ENCODE measurements around the gene SHISAL2B. TPM values are rescaled to one million over a fixed set of nuclear protein-coding genes. Genes with fewer than 3 reads are reported as not detected.

Gene SHISAL2B
- not detected for polyA plus RNA-seq (2013, experiment 1 of 2)
- polyA plus RNA-seq (2013, experiment 2 of 2): not detected

DNA sequence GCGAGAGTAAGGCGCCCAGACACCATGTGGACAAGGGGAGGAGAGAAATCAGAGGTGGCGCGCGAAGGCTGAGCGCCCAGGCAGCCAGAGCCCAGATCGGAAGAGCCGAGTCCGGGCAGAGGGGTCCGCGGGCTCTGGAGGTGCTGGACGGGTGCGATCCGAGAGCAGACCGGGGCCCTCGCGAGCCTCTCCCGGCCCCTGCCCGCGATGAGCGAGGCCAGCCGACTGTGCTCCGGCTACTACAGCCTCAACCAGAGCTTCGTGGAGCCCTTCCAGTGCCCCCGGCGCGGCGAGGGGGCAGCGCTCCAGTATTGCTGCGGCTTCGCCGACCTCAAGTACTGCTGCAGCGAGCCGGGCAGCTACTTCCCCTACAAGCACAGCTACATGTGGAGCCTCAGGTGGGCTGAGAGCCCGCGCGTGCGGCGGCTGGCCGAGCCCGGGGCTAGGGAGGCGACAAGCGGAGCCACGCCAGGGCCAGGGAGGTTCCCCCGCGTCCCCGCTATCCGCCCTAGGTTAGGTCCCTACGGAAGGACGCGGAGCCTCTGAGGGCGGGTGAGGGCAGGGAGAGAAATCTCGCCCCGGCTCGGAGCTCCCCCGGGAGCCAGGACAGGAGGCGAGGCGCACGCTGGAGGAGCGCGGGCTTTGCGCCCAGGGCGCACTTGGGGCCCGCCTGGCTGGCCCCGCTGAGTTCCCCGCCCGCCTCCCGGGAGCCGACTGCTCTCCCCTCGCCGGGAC, at the start of gene SHISAL2B:
SHISAL2B (plus strand) TSS at position 87 of the 735 bp plus-strand sequence; CDS start at position 208, 121 bp downstream.
- DNase-seq: peak; percentile 30

DNA sequence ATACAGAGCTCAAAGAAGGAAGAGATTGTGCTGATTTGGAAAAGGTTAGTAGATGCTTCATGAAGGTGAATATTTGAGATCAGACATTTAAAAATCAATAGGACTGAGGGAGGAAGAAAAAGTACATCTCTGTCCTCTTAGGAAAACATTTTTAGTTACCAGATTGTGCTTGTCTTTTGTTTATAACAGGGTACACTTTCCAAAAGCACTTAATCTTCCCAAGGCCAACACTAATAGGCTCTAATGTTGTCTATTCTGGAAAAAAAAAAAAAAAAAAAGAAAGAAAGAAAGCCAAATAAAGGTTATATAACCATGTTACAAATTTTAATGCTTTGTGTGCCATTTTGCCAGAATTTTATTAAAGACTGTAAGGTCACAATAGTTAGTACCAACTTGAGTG, 45.5 kb upstream of the SHISAL2B start:
- Histone ChIP-seq H3K27ac (ENCODE audit: low read length, poor library complexity, severe bottlenecking) (no peak overlapping the region), H2AK5ac (ENCODE audit: low read length, severe bottlenecking) (no peak overlapping the region), H3K14ac (ENCODE audit: low read length in 2 of 2) (no peak overlapping the region), H3K23ac (ENCODE audit: low read length in 2 of 2) (no peak overlapping the region), H4K91ac (ENCODE audit: low read length) (no peak overlapping the region), H3K36me3 (ENCODE audit: control insufficient read depth in 1 of 2, insufficient read depth in 2 of 2, low read depth in 1 of 2, low read length in 2 of 2) (no peaks in the 10 kb centered on the region), H3K4me3 (ENCODE audit: insufficient read depth in 1 of 2, low read depth in 1 of 2, low read length in 2 of 2) (no peak overlapping the region), H3K4me2 (ENCODE audit: low read length, poor library complexity, severe bottlenecking) (no peak overlapping the region), H3K4ac (ENCODE audit: low read depth in 1 of 2, low read length in 2 of 2) (no peak overlapping the region), H2BK120ac (ENCODE audit: low read depth, low read length) (no peak overlapping the region), H2AFZ (ENCODE audit: low read depth, low read length) (no peak overlapping the region), H3K9ac (ENCODE audit: low read length) (no peak overlapping the region), H4K8ac (ENCODE audit: low read length) (no peak overlapping the region), H3K79me1 (replicated peaks; ENCODE audit: low read length, poor library complexity, severe bottlenecking) (no peaks in the 10 kb centered on the region), H3K27me3 (ENCODE audit: control insufficient read depth in 1 of 2, insufficient read depth in 1 of 2, low read length in 2 of 2) (no peaks in the 10 kb centered on the region), H3K4me1 (ENCODE audit: control insufficient read depth, insufficient read depth, low read depth, low read length) (no peaks in the 10 kb centered on the region), H3K9me3 (ENCODE audit: control insufficient read depth, low read length) (no peaks in the 10 kb centered on the region), H2BK15ac (ENCODE audit: low read depth, poor library complexity, severe bottlenecking) (no peak overlapping the region), H2BK12ac (ENCODE audit: low read length in 2 of 2) (no peak overlapping the region), H2BK5ac (ENCODE audit: low read depth, low read length, poor library complexity, severe bottlenecking) (no peak overlapping the region), H3K18ac (ENCODE audit: low read depth in 1 of 2, low read length in 2 of 2) (no peak overlapping the region)
- DNase-seq: no peak

More for the DNA sequence above, at the start of gene SHISAL2B:
- Histone ChIP-seq H3K9me3 (ENCODE audit: control insufficient read depth, low read length) (no peaks in the 10 kb centered on the region), H3K9ac (ENCODE audit: low read length) (no peak within 1 kb of the TSS), H2BK5ac (ENCODE audit: low read depth, low read length, poor library complexity, severe bottlenecking) (no peak within 1 kb of the TSS), H3K4me1 (ENCODE audit: control insufficient read depth, insufficient read depth, low read depth, low read length) (peaks cover 11% of the 10 kb centered on the region), H4K8ac (ENCODE audit: low read length) (no peak within 1 kb of the TSS), H3K14ac (ENCODE audit: low read length in 2 of 2) (no peak within 1 kb of the TSS), H3K4ac (ENCODE audit: low read depth in 1 of 2, low read length in 2 of 2) (no peak within 1 kb of the TSS), H3K27ac (ENCODE audit: low read length, poor library complexity, severe bottlenecking) (no peak within 1 kb of the TSS), H2BK120ac (ENCODE audit: low read depth, low read length) (no peak within 1 kb of the TSS), H3K4me2 (ENCODE audit: low read length, poor library complexity, severe bottlenecking) (peak within 1 kb of the TSS; percentile 97), H3K36me3 (ENCODE audit: control insufficient read depth in 1 of 2, insufficient read depth in 2 of 2, low read depth in 1 of 2, low read length in 2 of 2) (no peaks in the 10 kb centered on the region), H4K91ac (ENCODE audit: low read length) (no peak within 1 kb of the TSS), H3K18ac (ENCODE audit: low read depth in 1 of 2, low read length in 2 of 2) (no peak within 1 kb of the TSS), H3K79me1 (replicated peaks; ENCODE audit: low read length, poor library complexity, severe bottlenecking) (no peaks in the 10 kb centered on the region), H3K4me3 (ENCODE audit: insufficient read depth in 1 of 2, low read depth in 1 of 2, low read length in 2 of 2) (peak within 1 kb of the TSS; percentile 47 to 66), H2BK15ac (ENCODE audit: low read depth, poor library complexity, severe bottlenecking) (no peak within 1 kb of the TSS), H2BK12ac (ENCODE audit: low read length in 2 of 2) (no peak within 1 kb of the TSS), H3K27me3 (ENCODE audit: control insufficient read depth in 1 of 2, insufficient read depth in 1 of 2, low read length in 2 of 2) (peaks cover 55 to 68% of the 10 kb centered on the region in 2 experiments), H2AFZ (ENCODE audit: low read depth, low read length) (no peak within 1 kb of the TSS), H2AK5ac (ENCODE audit: low read length, severe bottlenecking) (no peak within 1 kb of the TSS), H3K23ac (ENCODE audit: low read length in 2 of 2) (no peak within 1 kb of the TSS)
- under 1% methylated on average over 68 of the region's 71 CpGs for WGBS

DNA sequence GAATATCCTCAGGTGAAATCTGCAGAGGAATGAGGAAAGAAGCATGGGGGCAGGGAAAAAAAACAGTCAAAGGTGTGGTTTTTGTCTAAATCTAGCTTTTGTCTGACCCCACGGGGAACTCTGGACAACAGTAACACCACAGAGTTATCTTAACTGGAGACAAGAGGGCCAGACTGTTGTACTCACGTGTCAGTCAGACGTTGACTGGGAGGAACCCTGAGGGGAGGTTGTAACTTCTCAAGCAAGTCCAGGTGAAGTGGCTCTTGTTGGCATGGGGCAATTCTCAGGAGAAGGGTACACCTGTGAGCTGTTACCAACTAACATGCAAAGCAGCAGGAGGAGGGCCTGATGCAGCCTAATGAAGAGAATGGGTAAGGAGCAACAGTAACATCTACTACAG, 44.1 kb upstream of the SHISAL2B start:
- no peaks in the 10 kb centered on the region for H3K79me1 ChIP-seq (replicated peaks; ENCODE audit: low read length, poor library complexity, severe bottlenecking)
- 82% methylated on average over 3 of the region's 3 CpGs for WGBS
- no peaks in the 10 kb centered on the region for H3K36me3 ChIP-seq (ENCODE audit: control insufficient read depth in 1 of 2, insufficient read depth in 2 of 2, low read depth in 1 of 2, low read length in 2 of 2)
- H2BK120ac ChIP-seq (ENCODE audit: low read depth, low read length): no peak overlapping the region
- no peak overlapping the region for H2BK12ac ChIP-seq (ENCODE audit: low read length in 2 of 2)
- H3K4ac ChIP-seq (ENCODE audit: low read depth in 1 of 2, low read length in 2 of 2): no peak overlapping the region
- H4K8ac ChIP-seq (ENCODE audit: low read length): no peak overlapping the region
- H2AK5ac ChIP-seq (ENCODE audit: low read length, severe bottlenecking): no peak overlapping the region
- H3K27ac ChIP-seq (ENCODE audit: low read length, poor library complexity, severe bottlenecking): no peak overlapping the region
- H3K18ac ChIP-seq (ENCODE audit: low read depth in 1 of 2, low read length in 2 of 2): no peak overlapping the region
- no peaks in the 10 kb centered on the region for H3K27me3 ChIP-seq (ENCODE audit: control insufficient read depth in 1 of 2, insufficient read depth in 1 of 2, low read length in 2 of 2)
- no peaks in the 10 kb centered on the region for H3K9me3 ChIP-seq (ENCODE audit: control insufficient read depth, low read length)
- H2BK5ac ChIP-seq (ENCODE audit: low read depth, low read length, poor library complexity, severe bottlenecking): no peak overlapping the region
- H3K9ac ChIP-seq (ENCODE audit: low read length): no peak overlapping the region
- H2BK15ac ChIP-seq (ENCODE audit: low read depth, poor library complexity, severe bottlenecking): no peak overlapping the region
- no peak overlapping the region for H3K23ac ChIP-seq (ENCODE audit: low read length in 2 of 2)
- H3K4me2 ChIP-seq (ENCODE audit: low read length, poor library complexity, severe bottlenecking): no peak overlapping the region
- no peaks in the 10 kb centered on the region for H3K4me1 ChIP-seq (ENCODE audit: control insufficient read depth, insufficient read depth, low read depth, low read length)
- DNase-seq: no peak
- H4K91ac ChIP-seq (ENCODE audit: low read length): peak overlapping the region; percentile 41
- no peak overlapping the region for H3K4me3 ChIP-seq (ENCODE audit: insufficient read depth in 1 of 2, low read depth in 1 of 2, low read length in 2 of 2)
- H2AFZ ChIP-seq (ENCODE audit: low read depth, low read length): no peak overlapping the region
- H3K14ac ChIP-seq (ENCODE audit: low read length in 2 of 2): no peak overlapping the region

DNA sequence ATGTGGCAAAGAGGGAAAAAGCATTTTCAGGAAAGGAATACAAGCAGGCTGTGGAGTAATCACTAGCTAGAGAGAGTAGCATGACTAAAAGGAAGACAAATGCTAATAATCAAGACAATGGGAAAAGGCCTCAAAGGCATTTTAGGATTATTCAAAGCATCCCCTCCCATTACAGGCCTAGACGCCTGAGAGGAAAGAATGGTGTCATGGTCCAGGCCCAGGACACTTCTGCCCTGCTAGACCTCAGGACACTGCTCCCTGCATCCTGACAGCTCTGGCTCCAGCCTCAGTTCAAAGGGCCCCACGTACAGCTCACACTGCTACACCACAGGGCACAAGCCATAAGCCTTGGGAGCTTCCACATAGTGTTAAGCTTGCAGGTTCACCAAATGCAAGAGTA, 40.8 kb upstream of the SHISAL2B start:
- H4K91ac ChIP-seq (ENCODE audit: low read length): no peak overlapping the region
- H2AK5ac ChIP-seq (ENCODE audit: low read length, severe bottlenecking): no peak overlapping the region
- no peak overlapping the region for H2BK5ac ChIP-seq (ENCODE audit: low read depth, low read length, poor library complexity, severe bottlenecking)
- H3K27me3 ChIP-seq (ENCODE audit: control insufficient read depth in 1 of 2, insufficient read depth in 1 of 2, low read length in 2 of 2): no peaks in the 10 kb centered on the region
- no peak overlapping the region for H3K14ac ChIP-seq (ENCODE audit: low read length in 2 of 2)
- H2BK120ac ChIP-seq (ENCODE audit: low read depth, low read length): no peak overlapping the region
- H4K8ac ChIP-seq (ENCODE audit: low read length): no peak overlapping the region
- no peak overlapping the region for H3K23ac ChIP-seq (ENCODE audit: low read length in 2 of 2)
- 47% methylated on average over 2 of the region's 2 CpGs for WGBS
- no peak overlapping the region for H2BK15ac ChIP-seq (ENCODE audit: low read depth, poor library complexity, severe bottlenecking)
- H3K36me3 ChIP-seq (ENCODE audit: control insufficient read depth in 1 of 2, insufficient read depth in 2 of 2, low read depth in 1 of 2, low read length in 2 of 2): no peaks in the 10 kb centered on the region
- no peak for DNase-seq
- no peaks in the 10 kb centered on the region for H3K79me1 ChIP-seq (replicated peaks; ENCODE audit: low read length, poor library complexity, severe bottlenecking)
- no peaks in the 10 kb centered on the region for H3K4me1 ChIP-seq (ENCODE audit: control insufficient read depth, insufficient read depth, low read depth, low read length)
- H3K27ac ChIP-seq (ENCODE audit: low read length, poor library complexity, severe bottlenecking): no peak overlapping the region
- no peak overlapping the region for H3K4me2 ChIP-seq (ENCODE audit: low read length, poor library complexity, severe bottlenecking)
- no peak overlapping the region for H2BK12ac ChIP-seq (ENCODE audit: low read length in 2 of 2)
- no peak overlapping the region for H3K4me3 ChIP-seq (ENCODE audit: insufficient read depth in 1 of 2, low read depth in 1 of 2, low read length in 2 of 2)
- H3K18ac ChIP-seq (ENCODE audit: low read depth in 1 of 2, low read length in 2 of 2): no peak overlapping the region
- no peaks in the 10 kb centered on the region for H3K9me3 ChIP-seq (ENCODE audit: control insufficient read depth, low read length)
- no peak overlapping the region for H3K9ac ChIP-seq (ENCODE audit: low read length)
- no peak overlapping the region for H2AFZ ChIP-seq (ENCODE audit: low read depth, low read length)
- H3K4ac ChIP-seq (ENCODE audit: low read depth in 1 of 2, low read length in 2 of 2): no peak overlapping the region
